Stimulated activated naive CD8-positive, alpha-beta T cell treated with anti-CD3 and anti-CD28 coated beads, Interleukin-15, amount 100 ng/mL, for 72 hours (primary cell): ENCODE data around the gene MOV10L1.
"Not testable (repeated sequence)": the region's sequence is repeated elsewhere in the genome, so short reads cannot be mapped to it uniquely, and the experiment has no call there.

Experiments used
- ATAC-seq: fragments of 150-1000 bp; cut with Tn5 transposase; 2 replicates; pipeline ENCODE4 v1.10.0; 2021; ENCODE audit warnings: mild to moderate bottlenecking, moderate library complexity
- DNase-seq, 2 donors: peaks; one replicate each; pipeline ENCODE4 v3.0.0; 2021 to 2022
- H3K27ac Mint-ChIP-seq, 2 donors: one replicate each; pipeline ENCODE4 v1.8.0; 2022; ENCODE audit warnings: mild to moderate bottlenecking in 2 of 2, mixed read lengths in 2 of 2, moderate library complexity in 2 of 2
- H3K27me3 Mint-ChIP-seq: one replicate; pipeline ENCODE4 v1.8.0; 2022; ENCODE audit warnings: mixed read lengths
- H3K4me1 Mint-ChIP-seq: one replicate; pipeline ENCODE4 v1.8.0; 2022; ENCODE audit warnings: mild to moderate bottlenecking, mixed read lengths
- H3K4me3 Mint-ChIP-seq, 2 donors: one replicate each; pipeline ENCODE4 v1.8.0; 2022; ENCODE audit warnings: mild to moderate bottlenecking in 2 of 2, mixed read lengths in 2 of 2, moderate library complexity in 1 of 2
- H3K9me3 Mint-ChIP-seq, 2 donors: one replicate each; pipeline ENCODE4 v1.8.0; 2022; ENCODE audit warnings: mixed read lengths in 2 of 2

The MOV10L1 gene

DNA sequence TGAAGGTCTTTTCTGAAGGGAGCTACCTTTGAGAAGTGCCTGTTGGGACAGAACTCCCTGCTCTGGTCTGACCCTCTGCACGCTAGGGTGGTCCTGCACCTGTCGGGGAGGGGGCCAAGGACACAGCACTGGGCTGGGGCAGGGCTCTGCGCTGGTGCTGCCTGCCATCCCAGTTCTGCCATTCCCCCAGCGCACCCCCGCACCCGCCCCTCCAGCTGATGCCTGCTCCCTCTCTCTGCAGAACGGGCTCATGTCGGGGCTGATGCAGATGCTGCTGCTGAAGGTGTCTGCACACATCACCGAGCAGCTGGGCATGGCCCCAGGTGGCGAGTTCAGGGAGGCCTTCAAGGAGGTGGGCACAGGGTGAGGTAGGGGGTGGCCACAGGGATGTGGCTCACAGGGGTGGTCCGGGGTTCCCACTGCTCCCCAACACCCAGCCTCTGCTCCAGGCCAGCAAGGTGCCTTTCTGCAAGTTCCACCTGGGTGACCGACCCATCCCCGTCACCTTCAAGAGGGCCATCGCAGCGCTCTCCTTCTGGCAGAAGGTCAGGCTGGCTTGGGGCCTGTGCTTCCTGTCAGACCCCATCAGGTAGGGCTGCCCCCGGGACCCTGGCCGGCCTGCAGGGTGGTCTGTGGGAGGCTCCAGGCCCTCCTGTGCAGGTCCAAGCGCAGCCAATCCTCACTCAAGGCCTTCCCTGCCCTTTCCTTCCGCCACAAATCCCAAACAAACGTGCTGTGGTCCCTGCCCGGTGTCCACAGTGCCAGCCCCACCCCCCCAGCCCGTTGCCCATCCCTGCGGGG is 107.4 kb downstream of the MOV10L1 start:
- Mint-ChIP-seq H3K4me3 (no peak overlapping the region), H3K27ac (no peak overlapping the region), H3K27me3 (no peaks in the 10 kb centered on the region), H3K4me1 (peaks cover 51% of the 10 kb centered on the region), H3K9me3 (no peaks in the 10 kb centered on the region)
- DNase-seq: no peak
- ATAC-seq: no peak

DNA sequence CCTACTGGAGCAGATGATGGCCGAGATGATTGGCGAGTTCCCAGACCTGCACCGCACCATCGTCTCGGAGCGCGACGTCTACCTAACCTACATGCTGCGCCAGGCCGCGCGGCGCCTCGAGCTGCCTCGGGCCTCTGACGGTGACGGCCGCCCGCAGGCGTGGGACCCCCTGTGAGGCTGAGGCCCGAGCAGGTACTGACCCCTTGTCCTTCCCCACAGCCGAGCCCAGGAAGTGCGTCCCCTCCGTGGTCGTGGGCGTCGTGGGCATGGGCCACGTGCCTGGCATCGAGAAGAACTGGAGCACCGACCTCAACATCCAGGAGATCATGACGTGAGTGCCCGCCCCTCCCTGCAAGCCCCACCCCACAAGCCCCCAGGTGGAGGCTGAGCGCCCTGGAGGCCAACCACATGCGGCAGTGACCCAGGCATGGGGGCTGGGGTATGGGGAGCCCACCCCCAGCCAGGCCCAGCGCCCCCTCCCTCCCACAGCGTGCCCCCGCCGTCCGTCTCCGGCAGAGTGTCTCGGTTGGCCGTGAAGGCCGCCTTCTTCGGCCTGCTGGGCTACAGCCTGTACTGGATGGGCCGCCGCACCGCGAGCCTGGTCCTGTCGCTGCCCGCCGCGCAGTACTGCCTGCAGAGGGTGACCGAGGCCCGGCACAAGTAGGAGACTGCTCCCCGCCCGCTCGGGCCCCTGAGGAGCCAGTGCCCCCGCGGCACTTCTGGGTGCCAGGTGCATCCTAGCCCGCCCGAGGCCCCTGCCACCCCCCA is 108.2 kb downstream of the MOV10L1 start:
- H3K27me3 Mint-ChIP-seq: no peaks in the 10 kb centered on the region
- H3K4me1 Mint-ChIP-seq: peaks cover 49% of the 10 kb centered on the region
- no peak overlapping the region for H3K4me3 Mint-ChIP-seq
- DNase-seq (no peak), ATAC-seq (no peak)
- H3K27ac Mint-ChIP-seq: no peak overlapping the region
- H3K9me3 Mint-ChIP-seq: no peaks in the 10 kb centered on the region

DNA sequence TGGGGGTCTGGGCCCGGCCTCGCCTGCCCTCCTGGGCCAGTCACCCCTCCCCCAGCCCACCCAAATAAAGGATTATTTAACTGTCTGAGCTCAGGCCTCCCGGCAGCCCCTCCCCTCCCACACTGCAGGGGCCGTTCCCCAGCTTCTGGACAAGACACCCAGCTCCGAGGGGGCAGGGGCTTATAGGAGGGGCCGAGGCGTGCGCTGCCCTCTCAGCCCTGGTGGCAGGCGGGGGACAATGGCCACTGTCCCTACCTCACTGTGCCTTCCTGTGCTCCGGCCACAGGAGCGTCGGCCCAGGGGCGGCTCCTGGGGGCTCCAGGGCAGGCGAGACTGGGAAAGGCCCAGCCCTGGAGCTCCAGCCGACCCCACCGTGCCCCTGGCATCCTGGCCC is 108.8 kb downstream of the MOV10L1 start:
- H3K4me1 Mint-ChIP-seq: peaks cover 44% of the 10 kb centered on the region
- H3K27ac Mint-ChIP-seq: peak overlapping the region in 1 of 2 donors; percentile 6
- ATAC-seq (no peak), DNase-seq (no peak)
- H3K4me3 Mint-ChIP-seq: no peak overlapping the region
- H3K9me3 Mint-ChIP-seq: no peaks in the 10 kb centered on the region
- no peaks in the 10 kb centered on the region for H3K27me3 Mint-ChIP-seq

DNA sequence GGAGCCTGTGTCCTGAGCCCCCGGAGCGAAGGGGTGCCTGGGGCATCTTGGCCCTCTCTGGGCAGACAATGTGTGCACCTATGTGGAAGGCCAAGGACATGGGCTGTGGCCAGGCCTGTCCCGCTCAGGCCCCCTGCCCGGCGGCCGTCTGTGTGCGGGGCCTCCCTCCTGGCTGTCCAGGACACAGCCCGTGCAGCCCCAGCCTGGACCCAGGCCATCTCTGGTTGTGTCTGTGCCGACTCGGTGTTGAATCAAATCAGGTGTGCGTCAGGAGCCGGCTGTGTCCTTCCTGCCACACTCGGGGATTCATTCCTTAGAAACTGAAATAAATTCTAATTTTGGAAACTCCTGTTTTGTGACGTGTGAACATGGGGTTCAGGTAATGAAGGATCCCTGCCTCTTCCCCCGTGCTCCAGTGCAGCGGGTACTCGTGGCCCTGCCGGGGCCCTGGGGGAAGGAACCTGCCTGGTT is 109.5 kb downstream of the MOV10L1 start:
- DNase-seq (no peak), ATAC-seq (no peak)
- H3K4me1 Mint-ChIP-seq: peaks cover 43% of the 10 kb centered on the region
- peak overlapping the region in 1 of 2 donors; percentile 34 for H3K27ac Mint-ChIP-seq
- H3K4me3 Mint-ChIP-seq: peak overlapping the region; percentile 78 to 87
- no peaks in the 10 kb centered on the region for H3K9me3 Mint-ChIP-seq
- no peaks in the 10 kb centered on the region for H3K27me3 Mint-ChIP-seq

DNA sequence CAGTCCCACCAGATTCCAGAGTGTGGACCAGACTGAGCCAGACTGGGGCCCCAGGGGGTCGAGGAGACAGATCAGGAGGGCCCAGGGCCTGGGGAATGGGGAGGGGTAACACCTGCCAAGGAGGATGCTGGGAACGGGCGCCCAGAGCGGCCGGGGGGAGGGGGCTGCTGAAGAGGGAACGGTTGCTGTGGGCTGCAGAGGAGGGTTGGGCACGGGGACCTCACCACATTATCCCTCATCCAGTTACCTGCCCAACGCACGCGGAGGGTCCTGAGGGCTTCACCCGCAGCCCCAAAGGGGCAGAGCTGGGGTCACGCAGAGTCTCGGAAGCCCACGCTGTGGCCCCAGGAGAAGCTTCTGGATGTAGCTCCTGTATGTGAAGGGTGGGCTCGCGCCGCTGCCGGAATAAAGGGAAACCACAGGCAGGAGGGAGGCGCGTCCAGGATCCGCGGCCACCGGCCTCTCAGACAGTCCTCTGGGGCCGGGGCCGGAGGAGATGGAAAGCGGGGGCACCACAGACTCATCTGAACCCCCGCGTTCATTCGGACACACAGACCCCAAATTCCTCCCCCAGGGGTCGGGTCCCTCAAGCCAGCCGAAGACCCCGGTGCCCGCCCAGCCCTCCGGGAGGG is 110.1 kb downstream of the MOV10L1 start:
- no peak for DNase-seq
- Mint-ChIP-seq H3K4me3 (peak overlapping the region; percentile 78 to 87), H3K9me3 (no peaks in the 10 kb centered on the region), H3K27ac (peak overlapping the region in 1 of 2 donors; percentile 71), H3K4me1 (peaks cover 40% of the 10 kb centered on the region), H3K27me3 (no peaks in the 10 kb centered on the region)
- ATAC-seq: peak; percentile 3

DNA sequence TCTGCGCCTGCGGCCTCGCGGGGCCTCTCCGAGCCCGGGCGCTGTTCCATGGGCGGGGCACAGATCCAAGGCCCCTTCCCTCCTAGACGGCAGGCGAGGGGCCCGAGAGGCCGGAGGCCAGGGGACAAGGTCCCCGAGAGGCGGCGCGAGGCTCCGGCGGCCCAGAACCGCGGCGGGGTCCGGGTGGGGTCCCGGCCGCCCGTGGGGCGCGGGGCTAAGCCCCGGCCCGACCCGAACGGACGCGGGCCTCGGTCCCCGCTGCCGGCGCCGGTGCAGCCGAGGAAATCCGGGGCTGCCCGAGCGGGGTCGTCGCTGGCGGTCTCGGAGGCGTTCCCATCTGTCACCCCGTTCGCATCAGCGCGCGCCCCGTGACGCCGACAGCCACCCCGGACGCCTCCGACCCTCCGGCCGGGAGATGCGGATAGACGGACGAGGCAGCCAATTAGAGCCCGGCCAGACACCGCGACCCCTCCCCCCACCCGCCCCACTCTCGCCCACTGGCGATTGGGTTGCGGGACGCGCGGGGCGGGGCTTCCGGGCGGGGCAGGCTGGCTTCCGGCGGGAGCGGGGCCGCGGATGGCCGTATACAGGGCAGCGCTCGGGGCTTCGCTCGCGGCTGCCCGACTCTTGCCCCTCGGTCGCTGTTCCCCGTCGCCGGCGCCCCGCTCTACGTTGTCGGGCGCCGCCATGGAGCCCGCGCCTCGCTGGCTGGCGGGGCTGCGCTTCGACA is 110.8 kb downstream of the MOV10L1 start, which contains the start of gene SELENOO:
Gene SELENOO, plus strand, starts transcription at position 551 of the 730 bp plus-strand sequence. Its CDS starts 26 bp downstream, at position 577.
- H3K27ac Mint-ChIP-seq: peak within 1 kb of the TSS in 1 of 2 donors; percentile 71
- H3K4me1 Mint-ChIP-seq: peaks cover 34% of the 10 kb centered on the region
- no peaks in the 10 kb centered on the region for H3K27me3 Mint-ChIP-seq
- no peaks in the 10 kb centered on the region for H3K9me3 Mint-ChIP-seq
- peak; percentile 89 to 94 for DNase-seq
- H3K4me3 Mint-ChIP-seq: peak within 1 kb of the TSS; percentile 79 to 87
- ATAC-seq: peak; percentile 88

DNA sequence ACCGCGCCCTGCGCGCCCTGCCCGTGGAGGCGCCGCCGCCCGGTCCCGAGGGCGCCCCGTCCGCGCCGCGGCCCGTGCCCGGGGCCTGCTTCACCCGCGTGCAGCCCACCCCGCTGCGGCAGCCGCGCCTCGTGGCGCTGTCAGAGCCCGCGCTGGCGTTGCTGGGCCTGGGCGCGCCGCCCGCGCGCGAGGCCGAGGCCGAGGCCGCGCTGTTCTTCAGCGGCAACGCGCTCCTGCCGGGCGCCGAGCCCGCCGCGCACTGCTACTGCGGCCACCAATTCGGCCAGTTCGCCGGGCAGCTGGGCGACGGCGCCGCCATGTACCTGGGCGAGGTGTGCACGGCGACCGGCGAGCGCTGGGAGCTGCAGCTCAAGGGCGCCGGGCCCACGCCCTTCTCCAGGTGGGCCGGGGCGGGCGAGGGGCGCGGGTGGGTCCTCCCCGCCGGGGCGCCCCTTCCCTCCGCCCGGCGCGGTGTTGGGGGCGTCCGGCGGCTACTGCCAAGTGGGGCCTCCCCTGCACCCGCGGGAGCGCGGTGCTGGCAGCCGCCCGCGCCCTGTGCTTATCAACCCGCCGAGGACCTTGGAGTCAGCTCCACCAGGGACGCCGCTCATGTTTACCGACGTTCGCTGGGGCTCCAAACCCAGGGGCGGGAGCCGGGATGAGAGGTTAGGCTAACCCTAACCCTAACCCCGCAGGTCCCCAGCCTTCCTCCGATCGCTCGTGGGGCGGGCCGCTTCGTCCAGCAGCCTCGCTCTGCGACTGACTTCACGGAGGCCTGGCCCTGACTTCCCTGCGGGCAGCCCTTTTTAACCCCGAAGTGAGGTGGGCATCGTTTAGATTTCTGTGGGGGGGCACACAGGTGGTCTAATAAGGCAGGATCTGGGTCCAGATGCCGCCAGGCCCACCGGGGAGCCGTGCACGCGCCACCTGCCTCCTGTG is 111.7 kb downstream of the MOV10L1 start:
- no peaks in the 10 kb centered on the region for H3K9me3 Mint-ChIP-seq
- no peaks in the 10 kb centered on the region for H3K27me3 Mint-ChIP-seq
- peaks cover 37% of the 10 kb centered on the region for H3K4me1 Mint-ChIP-seq
- DNase-seq (no peak), ATAC-seq (peak; percentile 49)
- peak overlapping the region; percentile 79 to 82 for H3K4me3 Mint-ChIP-seq
- peak overlapping the region in 1 of 2 donors; percentile 83 for H3K27ac Mint-ChIP-seq

DNA sequence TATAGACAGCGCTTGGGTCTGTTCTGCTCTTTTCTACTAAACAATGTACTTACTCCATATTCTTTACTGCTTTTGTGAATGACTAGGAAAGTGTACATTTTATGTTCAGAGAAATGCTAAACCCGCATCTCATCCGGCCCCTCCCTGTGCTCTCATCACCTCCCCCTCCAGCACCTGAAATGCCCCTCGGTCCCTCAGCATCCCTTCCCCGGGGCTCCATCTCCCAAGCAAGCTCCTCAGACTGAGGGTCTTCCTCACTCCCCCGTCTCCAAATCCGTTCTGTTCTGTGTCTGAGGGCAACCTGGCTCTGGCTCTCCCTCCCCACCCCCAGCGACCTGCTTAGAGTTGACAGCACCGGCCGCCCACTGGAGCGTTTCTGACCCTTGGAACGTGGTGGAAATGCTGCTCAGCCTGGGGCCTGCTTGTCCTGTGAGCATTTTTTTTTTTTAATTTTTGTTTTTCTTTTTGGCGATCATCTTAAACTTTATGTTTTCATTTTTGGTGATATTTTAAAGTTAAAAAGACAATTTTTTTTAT is 112.4 kb downstream of the MOV10L1 start:
- Mint-ChIP-seq H3K4me3 (peak overlapping the region; percentile 79 to 82), H3K27ac (peak overlapping the region in 1 of 2 donors; percentile 83), H3K9me3 (no peaks in the 10 kb centered on the region), H3K27me3 (no peaks in the 10 kb centered on the region), H3K4me1 (peaks cover 40% of the 10 kb centered on the region)
- no peak for DNase-seq
- no peak for ATAC-seq

DNA sequence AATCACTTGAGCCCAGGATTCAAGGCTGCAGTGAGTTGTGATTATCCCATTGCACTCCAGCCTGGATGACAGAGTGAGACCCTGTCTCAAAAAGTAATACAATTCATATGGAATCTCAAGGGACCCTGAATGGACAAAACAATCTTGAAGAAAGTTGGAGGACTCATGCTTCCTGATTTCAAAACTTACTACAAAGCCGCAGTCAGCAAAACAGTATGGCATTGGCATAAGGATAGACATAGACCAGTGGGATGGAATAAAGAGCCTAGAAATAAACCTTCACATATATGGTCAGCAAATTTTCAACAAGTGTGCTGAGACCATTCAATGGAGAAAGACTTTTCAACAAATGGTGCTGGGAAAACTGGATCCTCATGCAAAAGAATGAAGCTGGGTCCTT is 113.5 kb downstream of the MOV10L1 start:
- H3K9me3 Mint-ChIP-seq: no peaks in the 10 kb centered on the region
- peaks cover 40% of the 10 kb centered on the region for H3K4me1 Mint-ChIP-seq
- H3K4me3 Mint-ChIP-seq: no peak overlapping the region
- no peaks in the 10 kb centered on the region for H3K27me3 Mint-ChIP-seq
- DNase-seq (no peak), ATAC-seq (no peak)
- H3K27ac Mint-ChIP-seq: no peak overlapping the region

DNA sequence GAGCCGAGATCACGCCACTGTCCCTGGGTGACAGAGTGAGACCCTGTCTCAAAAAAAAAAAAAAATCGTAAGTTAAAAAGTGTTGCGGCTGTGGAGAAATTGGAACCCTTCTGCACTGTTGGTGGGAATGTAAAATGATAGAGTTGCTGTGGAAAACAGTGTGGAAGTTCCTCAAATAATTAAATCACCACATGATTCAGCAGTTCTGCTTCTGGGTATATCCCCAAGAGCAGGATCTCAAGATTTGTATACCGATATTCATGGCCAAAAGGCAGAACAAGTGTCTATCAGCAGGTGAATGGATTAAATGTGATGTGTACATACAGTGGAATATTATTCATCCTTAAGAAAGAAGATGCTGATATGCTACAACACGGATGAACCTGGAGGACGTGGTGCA is 114.8 kb downstream of the MOV10L1 start:
- Mint-ChIP-seq H3K27ac (peak overlapping the region in 1 of 2 donors; percentile 12), H3K4me1 (peaks cover 37% of the 10 kb centered on the region)

DNA sequence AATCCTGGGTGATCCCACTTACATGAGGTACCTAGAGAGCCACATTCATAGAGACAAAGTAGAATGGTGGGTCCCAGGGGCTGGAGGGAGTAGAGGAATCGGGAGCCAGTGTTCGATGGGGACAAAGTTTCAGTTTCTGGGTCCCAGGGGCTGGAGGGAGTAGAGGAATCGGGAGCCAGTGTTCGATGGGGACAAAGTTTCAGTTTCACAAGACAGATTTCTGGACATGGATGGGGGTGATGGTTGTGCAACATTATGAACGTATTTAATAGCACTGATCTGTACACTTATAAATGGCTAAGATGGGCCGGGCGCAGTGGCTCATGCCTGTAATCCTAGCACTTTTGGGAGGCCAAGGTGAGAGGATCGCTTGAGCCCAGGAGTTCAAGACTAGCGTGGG is 115.2 kb downstream of the MOV10L1 start:
- peaks cover 37% of the 10 kb centered on the region for H3K4me1 Mint-ChIP-seq
- H3K4me3 Mint-ChIP-seq, ATAC-seq, DNase-seq, H3K27ac Mint-ChIP-seq, H3K27me3 Mint-ChIP-seq, H3K9me3 Mint-ChIP-seq: not testable (repeated sequence)

More for the DNA sequence above, 114.8 kb downstream of the MOV10L1 start:
- Mint-ChIP-seq H3K9me3 (no peaks in the 10 kb centered on the region), H3K27me3 (no peaks in the 10 kb centered on the region), H3K4me3 (no peak overlapping the region)
- ATAC-seq: no peak
- DNase-seq: no peak

DNA sequence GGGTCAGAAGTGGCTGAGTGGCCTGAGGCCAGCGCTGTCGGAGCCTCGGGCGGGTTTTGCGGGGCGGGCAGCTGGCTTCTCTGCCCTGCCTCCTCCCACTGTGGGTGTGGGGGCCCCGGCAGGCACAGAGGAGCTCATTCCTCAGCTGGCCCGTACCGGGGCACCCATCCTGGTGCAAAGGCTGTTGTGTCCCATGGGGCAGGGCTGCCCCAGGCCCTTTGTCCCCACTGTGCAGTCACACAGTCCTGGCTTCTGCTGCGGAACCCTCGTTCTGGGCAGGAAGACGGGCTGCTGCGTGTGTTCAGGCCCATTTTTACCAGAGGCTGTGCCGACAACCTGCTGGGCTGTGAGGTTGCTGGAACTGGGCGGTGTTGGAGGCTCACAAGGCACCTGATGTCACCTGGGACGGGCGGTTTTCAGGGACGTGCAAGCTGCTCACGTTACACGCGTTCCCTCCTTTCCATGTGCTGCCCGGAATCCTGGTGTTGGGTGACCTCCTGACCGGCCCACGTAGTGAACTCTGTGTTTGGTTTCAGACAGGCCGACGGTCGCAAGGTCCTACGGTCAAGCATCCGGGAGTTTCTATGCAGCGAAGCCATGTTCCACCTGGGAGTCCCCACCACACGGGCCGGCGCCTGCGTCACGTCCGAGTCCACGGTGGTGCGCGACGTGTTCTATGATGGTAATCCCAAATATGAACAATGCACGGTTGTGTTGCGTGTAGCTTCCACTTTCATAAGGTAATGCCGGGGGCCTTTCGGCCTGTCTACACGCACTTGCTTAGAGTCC is 116.2 kb downstream of the MOV10L1 start:
- Mint-ChIP-seq H3K4me3 (no peak overlapping the region), H3K9me3 (no peaks in the 10 kb centered on the region), H3K4me1 (peaks cover 38% of the 10 kb centered on the region), H3K27me3 (no peaks in the 10 kb centered on the region), H3K27ac (peak overlapping the region in 1 of 2 donors; percentile 12)
- ATAC-seq (no peak), DNase-seq (no peak)

DNA sequence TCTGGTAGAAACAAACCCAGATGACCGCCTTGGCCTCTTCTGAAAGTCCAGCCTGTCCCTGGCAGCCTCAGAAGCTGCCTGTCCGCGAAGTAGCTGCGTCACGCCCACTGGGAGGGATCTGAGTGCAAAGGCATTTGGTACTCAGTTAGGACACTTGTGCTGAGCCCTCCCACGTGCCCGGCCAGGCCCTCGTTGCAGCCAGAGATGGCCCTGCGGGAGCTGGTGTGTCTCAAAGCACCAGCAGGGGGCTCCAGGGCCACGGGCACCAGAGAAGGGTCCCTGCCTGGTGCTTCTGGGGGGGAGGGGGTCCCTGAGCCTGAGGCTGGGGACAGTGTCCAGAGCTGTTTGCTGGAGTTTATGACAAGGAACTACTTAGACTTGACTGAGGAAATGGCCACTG is 116.8 kb downstream of the MOV10L1 start:
- ATAC-seq (no peak), DNase-seq (peak in 1 of 2 donors; percentile 11)
- H3K27me3 Mint-ChIP-seq: no peaks in the 10 kb centered on the region
- no peak overlapping the region for H3K4me3 Mint-ChIP-seq
- no peak overlapping the region for H3K27ac Mint-ChIP-seq
- H3K9me3 Mint-ChIP-seq: no peaks in the 10 kb centered on the region
- H3K4me1 Mint-ChIP-seq: peaks cover 38% of the 10 kb centered on the region
